ENCODE measurements around the gene LCTL. TPM values are rescaled to one million over a fixed set of nuclear protein-coding genes. Genes with fewer than 3 reads are reported as not detected.

Gene LCTL
- total RNA-seq, 1 donor from 2014 or later, result 0.50 TPM

- Mint-ChIP-seq H3K27ac (ENCODE audit: unreplicated experiment) (no peak overlapping the region), H3K27me3 (ENCODE audit: low read depth) (no peaks in the 10 kb centered on the region), H3K36me3 (ENCODE audit: low read depth) (no peaks in the 10 kb centered on the region), H3K4me3 (ENCODE audit: unreplicated experiment) (no peak overlapping the region), H3K4me1 (ENCODE audit: low read depth) (peaks cover 20% of the 10 kb centered on the region), H3K9me3 (ENCODE audit: low read depth) (no peaks in the 10 kb centered on the region)
- DNase-seq (ENCODE audit: low spot score), result no peak
- TF ChIP-seq CTCF (IDR thresholded peaks at IDR 0.05), result no peak
Measured at GRCh38 chr15:66565141-66565641, 607 bp downstream of the LCTL start.

GRCh38 chr15:66564136-66565041 lies 1.4 kb downstream of the LCTL start:
- TF ChIP-seq CTCF (IDR thresholded peaks at IDR 0.05), result no peak
- Mint-ChIP-seq H3K4me1 (ENCODE audit: low read depth) (peaks cover 20% of the 10 kb centered on the region), H3K27me3 (ENCODE audit: low read depth) (no peaks in the 10 kb centered on the region), H3K36me3 (ENCODE audit: low read depth) (no peaks in the 10 kb centered on the region), H3K9me3 (ENCODE audit: low read depth) (no peaks in the 10 kb centered on the region), H3K27ac (ENCODE audit: unreplicated experiment) (no peak overlapping the region), H3K4me3 (ENCODE audit: unreplicated experiment) (no peak overlapping the region)
- DNase-seq (ENCODE audit: low spot score), result no peak

- H3K4me3 Mint-ChIP-seq (ENCODE audit: unreplicated experiment), result no peak overlapping the region
- no peak for DNase-seq (ENCODE audit: low spot score)
- H3K36me3 Mint-ChIP-seq (ENCODE audit: low read depth), result no peaks in the 10 kb centered on the region
- TF ChIP-seq CTCF (IDR thresholded peaks at IDR 0.05), result no peak
- no peaks in the 10 kb centered on the region for H3K27me3 Mint-ChIP-seq (ENCODE audit: low read depth)
- no peaks in the 10 kb centered on the region for H3K9me3 Mint-ChIP-seq (ENCODE audit: low read depth)
- H3K27ac Mint-ChIP-seq (ENCODE audit: unreplicated experiment), result no peak overlapping the region
- H3K4me1 Mint-ChIP-seq (ENCODE audit: low read depth), result peaks cover 20% of the 10 kb centered on the region
Measured at GRCh38 chr15:66563566-66564110, 2.2 kb downstream of the LCTL start.

- Mint-ChIP-seq H3K27ac (ENCODE audit: unreplicated experiment) (no peak overlapping the region), H3K4me1 (ENCODE audit: low read depth) (peaks cover 20% of the 10 kb centered on the region), H3K4me3 (ENCODE audit: unreplicated experiment) (no peak overlapping the region)
Measured at GRCh38 chr15:66563126-66563525, 2.7 kb downstream of the LCTL start.

More at GRCh38 chr15:66563126-66563525, 2.7 kb downstream of the LCTL start:
- no peaks in the 10 kb centered on the region for H3K36me3 Mint-ChIP-seq (ENCODE audit: low read depth)
- no peak for TF ChIP-seq CTCF (IDR thresholded peaks at IDR 0.05)
- no peaks in the 10 kb centered on the region for H3K27me3 Mint-ChIP-seq (ENCODE audit: low read depth)
- DNase-seq (ENCODE audit: low spot score), result no peak
- no peaks in the 10 kb centered on the region for H3K9me3 Mint-ChIP-seq (ENCODE audit: low read depth)

Data from chondrocyte (in vitro differentiated cells).